ENCODE data around the gene S100A4. TPM values are rescaled to one million over a fixed set of nuclear protein-coding genes. Genes with fewer than 3 reads are reported as not detected.

S100A4 gene
- total RNA-seq, 2 donors from 2014 or later: 56.3 to 71.3 TPM

DNA sequence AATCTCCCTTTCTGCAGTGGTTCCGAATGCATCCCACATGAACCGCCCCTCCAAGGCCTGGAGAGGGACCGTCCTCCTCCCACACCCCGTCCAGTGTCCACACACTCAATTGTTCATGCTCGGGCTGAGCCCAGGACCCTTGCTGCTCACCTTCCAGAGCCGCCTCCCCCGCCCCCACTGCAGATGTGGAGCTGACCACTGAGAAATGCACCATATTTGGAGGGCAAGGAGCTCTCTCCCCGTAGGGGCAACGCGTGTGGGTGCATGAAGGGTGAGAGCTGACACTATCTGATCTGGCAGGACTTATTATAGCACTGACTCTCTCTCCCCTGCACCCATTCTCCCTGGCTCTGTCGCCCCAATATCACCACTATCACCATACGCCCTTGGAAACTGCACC, 7.5 kb upstream of the S100A4 start:
- Histone ChIP-seq H3K36me3 (no peaks in the 10 kb centered on the region), H3K27ac (no peak overlapping the region), H3K4me3 (no peak overlapping the region), H3K27me3 (replicated peaks; ENCODE audit: insufficient read depth) (no peaks in the 10 kb centered on the region), H3K9me3 (no peaks in the 10 kb centered on the region), H3K4me1 (replicated peaks) (no peaks in the 10 kb centered on the region)
- DNase-seq (ENCODE audit: low spot score): no peak
- WGBS: 79% methylated on average over 12 of the region's 12 CpGs
- no peak for TF ChIP-seq POLR2AphosphoS5 (IDR thresholded peaks at IDR 0.05)
- TF ChIP-seq, protein P1, sequence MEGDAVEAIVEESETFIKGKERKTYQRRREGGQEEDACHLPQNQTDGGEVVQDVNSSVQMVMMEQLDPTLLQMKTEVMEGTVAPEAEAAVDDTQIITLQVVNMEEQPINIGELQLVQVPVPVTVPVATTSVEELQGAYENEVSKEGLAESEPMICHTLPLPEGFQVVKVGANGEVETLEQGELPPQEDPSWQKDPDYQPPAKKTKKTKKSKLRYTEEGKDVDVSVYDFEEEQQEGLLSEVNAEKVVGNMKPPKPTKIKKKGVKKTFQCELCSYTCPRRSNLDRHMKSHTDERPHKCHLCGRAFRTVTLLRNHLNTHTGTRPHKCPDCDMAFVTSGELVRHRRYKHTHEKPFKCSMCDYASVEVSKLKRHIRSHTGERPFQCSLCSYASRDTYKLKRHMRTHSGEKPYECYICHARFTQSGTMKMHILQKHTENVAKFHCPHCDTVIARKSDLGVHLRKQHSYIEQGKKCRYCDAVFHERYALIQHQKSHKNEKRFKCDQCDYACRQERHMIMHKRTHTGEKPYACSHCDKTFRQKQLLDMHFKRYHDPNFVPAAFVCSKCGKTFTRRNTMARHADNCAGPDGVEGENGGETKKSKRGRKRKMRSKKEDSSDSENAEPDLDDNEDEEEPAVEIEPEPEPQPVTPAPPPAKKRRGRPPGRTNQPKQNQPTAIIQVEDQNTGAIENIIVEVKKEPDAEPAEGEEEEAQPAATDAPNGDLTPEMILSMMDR (IDR thresholded peaks at IDR 0.05): no peak
- TF ChIP-seq POLR2A (IDR thresholded peaks at IDR 0.05): no peak
- intact Hi-C loops (cut with DNase I): no loop called here

DNA sequence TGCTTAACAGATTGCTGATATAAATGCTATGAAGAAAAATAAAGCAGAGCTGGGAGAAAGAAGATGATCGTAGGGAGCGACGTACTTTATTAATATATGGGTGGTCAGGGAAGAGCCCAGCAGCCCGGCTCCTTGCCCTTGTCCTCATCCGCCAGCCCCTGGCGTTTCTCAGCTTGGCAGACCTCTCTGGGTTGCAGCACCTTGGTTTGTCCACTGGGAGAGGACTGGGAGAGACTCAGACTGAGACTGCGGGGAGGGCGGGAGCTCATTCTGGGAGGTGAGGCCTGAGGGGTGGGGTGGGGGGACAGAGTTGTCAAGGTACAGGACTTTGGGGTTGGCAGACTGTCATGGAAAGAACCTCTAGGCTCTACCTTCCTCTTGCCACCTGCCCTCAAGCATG, 6.7 kb upstream of the S100A4 start:
- TF ChIP-seq POLR2A (IDR thresholded peaks at IDR 0.05): no peak
- TF ChIP-seq, protein P1 (IDR thresholded peaks at IDR 0.05): no peak
- TF ChIP-seq POLR2AphosphoS5 (IDR thresholded peaks at IDR 0.05): no peak
- Histone ChIP-seq H3K36me3 (no peaks in the 10 kb centered on the region), H3K27me3 (replicated peaks; ENCODE audit: insufficient read depth) (no peaks in the 10 kb centered on the region), H3K27ac (no peak overlapping the region), H3K4me3 (no peak overlapping the region), H3K9me3 (no peaks in the 10 kb centered on the region), H3K4me1 (replicated peaks) (no peaks in the 10 kb centered on the region)
- WGBS: 92% methylated on average over 8 of the region's 8 CpGs
- no peak for DNase-seq (ENCODE audit: low spot score)
- intact Hi-C loops (cut with DNase I): no loop called here

DNA sequence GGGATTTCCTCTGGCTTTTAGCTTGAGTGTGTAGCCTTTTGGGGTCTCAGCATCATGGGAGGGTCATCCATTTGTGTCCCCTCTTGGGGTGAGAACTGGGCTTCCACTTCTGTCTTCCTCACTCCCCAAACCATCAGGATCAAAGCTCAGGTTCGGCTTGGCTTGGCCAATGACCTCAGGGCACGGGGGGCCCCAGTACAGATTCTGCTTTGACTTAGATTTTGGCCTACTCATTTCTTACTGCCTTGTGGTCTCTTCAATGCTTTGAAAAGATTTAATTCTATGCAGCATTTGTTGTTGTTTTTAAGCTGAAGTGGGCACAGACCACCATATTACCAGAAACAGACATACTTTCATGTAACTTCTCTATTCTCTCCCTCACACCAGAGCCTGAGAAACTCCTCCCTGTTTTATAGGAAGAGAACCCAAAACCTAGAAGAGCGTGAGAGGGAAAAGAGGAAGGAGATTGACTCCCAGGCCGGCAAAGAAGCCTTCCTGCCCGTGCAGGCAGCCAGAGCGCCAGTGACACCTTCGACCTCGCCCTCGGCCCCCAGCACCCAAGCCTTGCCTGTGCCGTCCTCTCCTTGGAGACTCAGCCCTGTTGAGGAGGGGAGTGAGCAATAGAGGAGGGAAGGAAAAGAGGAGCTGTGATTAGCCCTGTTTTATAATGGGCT, 5.4 kb upstream of the S100A4 start:
- no peaks in the 10 kb centered on the region for H3K36me3 ChIP-seq
- no peaks in the 10 kb centered on the region for H3K4me1 ChIP-seq (replicated peaks)
- intact Hi-C loops (cut with DNase I): no loop called here
- no peaks in the 10 kb centered on the region for H3K9me3 ChIP-seq
- TF ChIP-seq POLR2AphosphoS5 (IDR thresholded peaks at IDR 0.05) (no peak), POLR2A (IDR thresholded peaks at IDR 0.05) (no peak)
- TF ChIP-seq, protein P1 (IDR thresholded peaks at IDR 0.05): no peak
- no peaks in the 10 kb centered on the region for H3K27me3 ChIP-seq (replicated peaks; ENCODE audit: insufficient read depth)
- H3K27ac ChIP-seq: no peak overlapping the region
- no peak overlapping the region for H3K4me3 ChIP-seq
- 86% methylated on average over 10 of the region's 10 CpGs for WGBS
- no peak for DNase-seq (ENCODE audit: low spot score)

DNA sequence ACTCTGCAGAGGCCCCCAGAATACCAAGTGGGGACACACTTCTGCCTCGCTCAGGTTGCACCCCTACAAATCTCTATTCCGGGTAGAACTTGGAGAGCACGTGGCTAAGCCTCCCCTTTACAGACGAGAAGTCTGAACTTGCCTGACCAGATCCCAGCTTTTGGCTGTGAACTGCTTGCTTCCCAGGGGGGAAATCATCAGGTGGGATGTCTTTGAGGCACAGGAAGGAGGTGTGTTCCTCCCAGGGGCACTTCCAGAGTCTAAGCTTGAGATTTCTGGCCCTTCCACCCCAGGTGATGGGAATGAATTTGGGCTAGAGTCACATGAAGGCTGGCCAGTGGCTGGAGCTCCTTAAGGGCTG, 4.8 kb upstream of the S100A4 start:
- H3K4me1 ChIP-seq (replicated peaks): no peaks in the 10 kb centered on the region
- no peaks in the 10 kb centered on the region for H3K36me3 ChIP-seq
- no peaks in the 10 kb centered on the region for H3K9me3 ChIP-seq
- no peak overlapping the region for H3K4me3 ChIP-seq
- TF ChIP-seq POLR2A (IDR thresholded peaks at IDR 0.05) (no peak), POLR2AphosphoS5 (IDR thresholded peaks at IDR 0.05) (no peak)
- TF ChIP-seq, protein P1 (IDR thresholded peaks at IDR 0.05): no peak
- WGBS: 55% methylated on average over 4 of the region's 4 CpGs
- intact Hi-C loops (cut with DNase I): no loop called here
- no peak for DNase-seq (ENCODE audit: low spot score)
- H3K27ac ChIP-seq: no peak overlapping the region
- H3K27me3 ChIP-seq (replicated peaks; ENCODE audit: insufficient read depth): no peaks in the 10 kb centered on the region

DNA sequence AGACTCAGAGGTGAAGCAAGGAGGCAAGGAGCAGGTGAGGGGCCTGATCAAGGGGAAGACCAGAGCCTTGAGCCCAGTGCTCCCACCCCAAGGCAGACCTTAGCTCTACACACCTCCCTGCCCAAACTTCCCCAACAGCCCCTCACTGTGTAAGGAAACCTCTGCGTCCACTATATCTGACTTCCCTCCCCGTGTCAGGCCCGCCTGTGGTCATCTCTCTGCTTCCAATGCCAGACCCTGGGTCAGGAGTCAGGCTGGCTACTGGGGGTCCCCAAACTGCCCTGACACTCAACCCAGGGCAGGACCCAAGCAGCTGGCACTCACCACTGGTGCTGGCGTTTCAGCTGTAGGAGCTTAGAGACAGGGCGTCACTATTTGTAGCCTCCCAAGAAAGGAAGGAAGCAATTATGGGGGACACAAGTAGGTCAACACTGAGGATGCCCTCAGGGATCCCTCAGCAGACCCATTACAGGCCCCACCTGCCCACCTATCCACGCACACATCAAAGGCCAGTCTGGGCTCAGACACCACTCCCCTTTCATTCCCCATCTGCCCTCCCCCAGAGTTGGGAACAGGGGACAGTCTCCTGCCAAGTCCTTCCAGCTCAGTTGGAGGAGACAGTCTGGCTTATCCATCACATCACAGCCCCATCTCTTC, 4.3 kb upstream of the S100A4 start:
- no peaks in the 10 kb centered on the region for H3K36me3 ChIP-seq
- TF ChIP-seq POLR2AphosphoS5 (IDR thresholded peaks at IDR 0.05): no peak
- no peak for TF ChIP-seq POLR2A (IDR thresholded peaks at IDR 0.05)
- TF ChIP-seq, protein P1 (IDR thresholded peaks at IDR 0.05): no peak
- H3K4me1 ChIP-seq (replicated peaks): no peaks in the 10 kb centered on the region
- H3K27me3 ChIP-seq (replicated peaks; ENCODE audit: insufficient read depth): no peaks in the 10 kb centered on the region
- no peak for DNase-seq (ENCODE audit: low spot score)
- WGBS: 80% methylated on average over 6 of the region's 6 CpGs
- H3K4me3 ChIP-seq: no peak overlapping the region
- H3K9me3 ChIP-seq: no peaks in the 10 kb centered on the region
- H3K27ac ChIP-seq: no peak overlapping the region
- intact Hi-C loops (cut with DNase I): no loop called here
